Bronchial epithelial cell (primary cell): ENCODE data around the gene TRIM38. TPM values are rescaled to one million over a fixed set of nuclear protein-coding genes. Genes with fewer than 3 reads are reported as not detected.
A peak's percentile ranks its signal among the peaks of the same experiment; 100 is the strongest.

ENCODE experiments used
- DNase-seq: peaks from one replicate; pipeline ENCODE4 v3.0.0-alpha.2; 2010; ENCODE audit warnings: low read depth
- FAIRE-seq: peaks from 2 replicates; lab custom pipeline; 2011; peaks lifted over from hg19 to GRCh38; lab: Jason Lieb, UNC
- H3K27me3 ChIP-seq: 2 replicates; pipeline ENCODE4 v1.5.1; 2011; ENCODE audit warnings: low read length; ENCODE audit not compliant: control insufficient read depth, insufficient read depth
- H3K36me3 ChIP-seq: 2 replicates; pipeline ENCODE4 v1.5.1; 2011; ENCODE audit warnings: low read length; ENCODE audit not compliant: control insufficient read depth, insufficient read depth
- H3K4me3 ChIP-seq: 2 replicates; pipeline ENCODE4 v1.5.1; 2011; ENCODE audit warnings: mild to moderate bottlenecking, low read depth, low read length, control low read depth
- total RNA-seq: library from RNA; depleted of rRNA; stranded (reverse); fragments of >200 nt; gene quantifications from 2 replicates; pipeline ENCODE4 v1.2.1, GENCODE V29; 2014
- TF ChIP-seq, protein P1 (sequence below): IDR thresholded peaks from 2 replicates; pipeline ENCODE4 v1.5.1; 2011; ENCODE audit warnings: mild to moderate bottlenecking, moderate library complexity, low read length, control low read depth, inconsistent platforms; ENCODE audit not compliant: insufficient read depth, severe bottlenecking

TRIM38 gene
- total RNA-seq, 1 donor from 2014 or later: 2.9 TPM

DNA sequence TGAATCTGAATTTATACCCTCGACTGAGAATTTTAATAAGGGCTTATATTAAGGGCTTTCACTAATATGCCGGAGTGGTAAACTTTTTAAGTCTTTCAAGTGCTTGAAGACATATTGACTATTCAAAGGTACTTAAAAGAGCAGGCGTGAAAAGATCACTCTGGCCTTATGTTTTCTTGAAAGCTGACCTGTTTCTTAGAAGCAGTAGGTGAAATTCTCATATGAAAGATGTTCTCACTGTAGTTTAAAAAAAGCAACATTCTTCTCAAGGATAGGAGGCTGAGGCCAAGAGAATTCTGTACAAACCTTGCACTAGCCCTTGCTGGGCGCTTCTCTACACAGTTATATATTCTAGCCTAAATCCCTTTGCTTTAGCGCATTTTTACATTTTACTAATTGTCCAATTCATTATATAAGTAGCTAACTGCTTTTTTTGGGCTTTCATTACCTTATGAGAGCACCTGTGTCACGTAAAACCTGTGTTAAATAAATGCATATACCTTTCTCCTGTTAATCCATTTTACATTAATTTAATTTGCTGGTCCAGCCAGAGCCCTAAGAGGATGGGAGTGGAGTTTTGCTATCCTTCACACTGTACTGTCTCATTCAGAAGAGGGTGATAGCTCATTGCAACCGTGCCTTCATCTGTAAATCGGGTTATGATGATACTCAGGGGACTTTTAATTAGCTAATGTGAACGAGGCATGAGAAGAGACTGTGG, 65.0 kb downstream of the TRIM38 start:
- no peaks in the 10 kb centered on the region for H3K27me3 ChIP-seq
- DNase-seq (no peak), FAIRE-seq (no peak)
- peak overlapping the region; percentile 63 for H3K4me3 ChIP-seq
- TF ChIP-seq, protein P1, sequence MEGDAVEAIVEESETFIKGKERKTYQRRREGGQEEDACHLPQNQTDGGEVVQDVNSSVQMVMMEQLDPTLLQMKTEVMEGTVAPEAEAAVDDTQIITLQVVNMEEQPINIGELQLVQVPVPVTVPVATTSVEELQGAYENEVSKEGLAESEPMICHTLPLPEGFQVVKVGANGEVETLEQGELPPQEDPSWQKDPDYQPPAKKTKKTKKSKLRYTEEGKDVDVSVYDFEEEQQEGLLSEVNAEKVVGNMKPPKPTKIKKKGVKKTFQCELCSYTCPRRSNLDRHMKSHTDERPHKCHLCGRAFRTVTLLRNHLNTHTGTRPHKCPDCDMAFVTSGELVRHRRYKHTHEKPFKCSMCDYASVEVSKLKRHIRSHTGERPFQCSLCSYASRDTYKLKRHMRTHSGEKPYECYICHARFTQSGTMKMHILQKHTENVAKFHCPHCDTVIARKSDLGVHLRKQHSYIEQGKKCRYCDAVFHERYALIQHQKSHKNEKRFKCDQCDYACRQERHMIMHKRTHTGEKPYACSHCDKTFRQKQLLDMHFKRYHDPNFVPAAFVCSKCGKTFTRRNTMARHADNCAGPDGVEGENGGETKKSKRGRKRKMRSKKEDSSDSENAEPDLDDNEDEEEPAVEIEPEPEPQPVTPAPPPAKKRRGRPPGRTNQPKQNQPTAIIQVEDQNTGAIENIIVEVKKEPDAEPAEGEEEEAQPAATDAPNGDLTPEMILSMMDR: no peak
- H3K36me3 ChIP-seq: no peaks in the 10 kb centered on the region

DNA sequence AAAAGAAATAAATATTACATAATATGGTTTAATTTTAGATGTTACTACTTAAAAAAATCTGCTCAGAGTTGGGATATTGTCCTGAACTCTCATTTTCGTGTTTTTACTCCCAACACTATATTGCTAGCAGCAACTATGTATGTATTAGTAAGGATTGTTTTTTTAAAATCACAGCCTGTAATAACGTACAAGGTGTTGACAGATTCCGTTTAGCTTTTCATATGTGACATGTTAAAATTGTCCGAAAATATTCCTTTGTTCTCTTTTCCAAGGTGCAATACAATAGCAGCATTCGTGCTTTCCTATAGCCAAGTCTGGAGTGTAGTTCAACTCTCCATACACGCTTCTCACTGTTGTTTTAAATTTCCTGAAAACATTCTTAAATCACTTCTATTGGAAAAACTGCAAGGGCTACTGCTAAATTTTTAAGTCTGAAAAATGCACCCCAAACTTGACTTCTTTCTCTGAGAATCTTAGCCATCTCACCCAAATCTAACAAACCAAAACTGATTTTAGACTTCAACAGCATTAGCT, 65.7 kb downstream of the TRIM38 start:
- Histone ChIP-seq H3K4me3 (no peak overlapping the region), H3K36me3 (no peaks in the 10 kb centered on the region), H3K27me3 (no peaks in the 10 kb centered on the region)
- TF ChIP-seq, protein P1: no peak
- FAIRE-seq (no peak), DNase-seq (no peak)

DNA sequence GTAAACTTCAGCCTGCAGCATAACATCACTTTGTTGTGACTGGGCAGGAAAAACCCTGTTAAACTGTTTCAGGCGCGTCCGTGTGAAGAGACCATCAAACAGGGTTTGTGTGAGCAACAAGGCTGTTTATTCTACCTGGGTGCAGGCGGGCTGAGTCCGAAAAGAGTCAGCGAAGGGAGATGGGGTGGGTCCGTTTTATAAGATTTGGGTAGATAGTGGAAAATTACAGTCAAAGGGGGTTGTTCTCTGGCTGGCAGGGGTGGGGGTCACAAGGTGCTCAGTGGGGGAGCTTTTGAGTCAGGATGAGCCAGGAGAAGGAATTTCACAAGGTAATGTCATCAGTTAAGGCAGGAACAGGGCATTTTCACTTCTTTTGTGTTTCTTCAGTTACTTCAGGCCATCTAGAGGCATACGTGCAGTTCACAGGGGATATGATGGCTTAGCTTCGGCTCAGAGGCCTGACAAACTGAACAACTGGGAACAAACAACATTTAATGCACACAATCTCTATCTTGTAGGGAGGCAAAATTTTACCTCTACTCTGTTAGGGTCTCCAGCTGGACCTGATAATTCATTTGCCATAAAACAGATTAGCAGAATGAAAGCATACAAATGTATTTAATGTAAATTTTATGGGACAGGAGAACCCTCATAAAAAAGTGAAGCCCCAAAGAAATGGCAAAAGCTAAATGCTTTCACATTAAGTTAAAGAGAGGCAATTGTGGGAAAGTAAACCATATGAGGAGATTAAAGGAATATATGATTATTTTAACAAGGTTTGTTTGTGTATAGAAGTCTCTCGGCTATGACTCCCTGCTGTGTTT, 66.4 kb downstream of the TRIM38 start:
- Histone ChIP-seq H3K36me3 (no peaks in the 10 kb centered on the region), H3K4me3 (no peak overlapping the region), H3K27me3 (no peaks in the 10 kb centered on the region)
- TF ChIP-seq, protein P1: no peak
- no peak for FAIRE-seq
- DNase-seq: no peak

DNA sequence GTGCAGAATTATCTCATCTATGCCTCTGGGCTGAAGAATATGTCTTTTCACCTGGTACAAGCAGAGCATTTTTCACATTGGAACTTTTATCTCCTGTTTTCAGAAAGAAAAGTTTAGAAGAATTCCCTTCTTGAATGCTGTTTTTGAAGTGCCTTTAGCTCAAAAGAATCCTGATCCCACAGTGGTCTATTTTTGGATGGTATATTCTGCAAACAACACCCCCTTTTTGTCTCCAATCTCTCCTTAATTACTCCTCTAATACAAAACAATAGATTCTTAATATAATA, 66.9 kb downstream of the TRIM38 start:
- Histone ChIP-seq H3K27me3 (no peaks in the 10 kb centered on the region), H3K4me3 (no peak overlapping the region), H3K36me3 (no peaks in the 10 kb centered on the region)
- FAIRE-seq (no peak), DNase-seq (no peak)
- TF ChIP-seq, protein P1: no peak

DNA sequence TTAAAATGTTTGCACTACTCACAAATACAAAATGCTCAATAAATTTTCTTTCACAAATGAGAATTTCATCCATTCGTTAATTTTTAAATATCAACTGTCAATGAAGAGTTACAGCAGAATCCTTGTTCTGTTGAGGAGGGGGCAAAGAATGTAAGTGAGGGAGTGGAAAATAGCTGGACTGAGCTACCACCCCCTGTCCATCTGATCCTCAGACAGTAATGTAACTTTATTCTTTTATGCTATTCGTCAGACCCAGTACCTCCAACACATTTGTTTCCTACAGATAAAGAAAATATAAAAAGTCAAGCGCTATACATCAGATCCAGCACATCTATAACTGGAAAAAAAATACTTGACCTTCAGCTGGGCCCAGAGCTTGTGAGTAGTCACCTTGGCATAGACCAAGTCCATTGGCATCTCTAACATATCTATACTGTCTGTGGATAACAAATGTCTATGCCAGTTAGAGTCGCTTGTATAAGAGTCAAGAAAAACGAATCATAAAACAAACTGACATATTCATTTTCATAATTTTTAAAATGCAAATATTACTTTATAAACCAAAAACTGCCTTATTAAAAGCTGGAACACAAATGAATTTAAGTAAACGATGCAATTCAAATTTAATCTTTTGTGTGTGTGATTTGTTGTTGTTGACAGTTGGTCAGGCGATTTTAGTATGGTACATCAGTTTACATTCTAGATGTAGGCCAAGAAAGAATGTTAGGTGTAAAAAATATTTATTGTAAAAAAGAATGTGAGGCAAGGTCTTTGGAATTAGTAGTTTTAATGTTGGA, 67.5 kb downstream of the TRIM38 start:
- FAIRE-seq: no peak

More for the DNA sequence above, 67.5 kb downstream of the TRIM38 start:
- no peaks in the 10 kb centered on the region for H3K36me3 ChIP-seq
- no peak for DNase-seq
- no peak overlapping the region for H3K4me3 ChIP-seq
- no peaks in the 10 kb centered on the region for H3K27me3 ChIP-seq
- TF ChIP-seq, protein P1: no peak
